Endothelial cell of hepatic sinusoid (primary cell): ENCODE data around the gene HEY2.
"Not testable (repeated sequence)": the region's sequence is repeated elsewhere in the genome, so short reads cannot be mapped to it uniquely, and the experiment has no call there.

Experiments used
- in situ Hi-C: cut with HindIII; loops from 2 replicates; pipeline ENCODE4 v1.10.0; 2017; ENCODE audit warnings: low sequenced_read_pairs

HEY2 gene

DNA sequence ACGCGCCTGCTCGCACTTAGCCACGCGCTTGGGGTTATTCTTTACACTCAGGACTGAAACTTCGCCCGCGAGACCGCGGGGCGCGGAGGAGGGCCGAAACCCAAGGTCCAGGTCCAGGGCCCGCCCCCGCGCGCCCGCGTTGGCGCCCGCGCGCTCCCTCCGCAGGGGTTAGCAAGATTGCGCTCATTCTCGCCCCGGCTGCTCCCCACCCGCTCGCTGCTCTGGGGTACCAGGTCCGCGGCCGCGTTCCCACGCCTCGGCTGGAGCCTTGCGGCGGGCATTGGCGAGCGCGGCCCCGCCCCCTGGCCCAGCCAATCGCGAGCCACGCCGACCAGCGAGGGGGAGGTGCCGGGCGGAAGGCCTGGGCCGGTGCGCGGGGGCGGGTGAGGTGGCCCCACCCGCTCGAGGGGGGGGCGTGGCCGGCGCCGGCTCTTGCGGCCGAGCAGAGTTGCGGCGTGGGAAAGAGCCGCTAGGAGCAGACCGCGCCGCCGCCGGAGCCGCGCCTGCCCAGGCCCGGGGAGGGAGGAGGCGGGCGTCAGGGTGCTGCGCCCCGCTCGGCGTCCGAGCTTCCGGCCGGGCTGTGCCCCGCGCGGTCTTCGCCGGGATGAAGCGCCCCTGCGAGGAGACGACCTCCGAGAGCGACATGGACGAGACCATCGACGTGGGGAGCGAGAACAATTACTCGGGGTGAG is at the start of gene HEY2:
Gene HEY2 (plus strand): TSS at position 460 of the 692 bp plus-strand sequence. CDS start 145 bp downstream, at position 605.
- in situ Hi-C loops = no loop called here

- in situ Hi-C loops = no loop called here
These were observed 48.7 kb upstream of the HEY2 start for GRCh38 chr6:125700581-125701353.

DNA sequence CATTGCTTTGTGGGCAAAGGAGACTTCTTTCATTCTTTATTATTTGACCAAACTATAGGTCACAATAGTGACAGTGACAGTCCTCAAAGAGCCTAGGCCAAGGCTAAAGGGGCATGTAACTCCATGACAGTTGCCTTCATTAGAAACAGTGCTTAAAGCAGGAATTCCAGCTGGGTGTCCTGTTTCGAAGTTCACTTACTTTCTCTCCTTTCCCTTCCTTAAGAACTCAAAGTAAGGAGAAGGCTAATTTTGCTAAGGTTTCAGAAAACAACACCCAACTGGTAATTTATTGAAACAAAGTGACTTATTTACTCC is 48.1 kb upstream of the HEY2 start:
- in situ Hi-C loops = no loop called here

DNA sequence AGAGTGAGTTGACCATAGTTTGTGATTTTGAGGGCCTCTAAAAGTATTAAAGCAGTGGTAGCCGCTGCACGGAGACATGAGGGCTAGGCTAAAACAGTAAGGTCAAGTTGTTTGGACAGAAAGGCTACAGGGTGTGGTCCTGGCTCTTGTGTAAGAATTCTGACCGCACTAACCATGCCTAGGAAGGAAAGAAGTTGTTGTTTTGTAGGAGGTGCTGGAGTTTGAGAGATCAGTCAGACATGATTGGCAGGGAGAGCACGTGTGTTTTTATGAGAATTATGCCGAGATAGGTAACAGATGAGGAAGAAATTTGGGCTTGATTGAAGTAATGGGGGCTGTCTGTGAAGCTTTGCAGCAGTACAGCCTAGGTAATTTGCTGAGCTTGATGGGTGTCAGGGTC is 45.5 kb upstream of the HEY2 start:
- in situ Hi-C loops = not testable (repeated sequence)

DNA sequence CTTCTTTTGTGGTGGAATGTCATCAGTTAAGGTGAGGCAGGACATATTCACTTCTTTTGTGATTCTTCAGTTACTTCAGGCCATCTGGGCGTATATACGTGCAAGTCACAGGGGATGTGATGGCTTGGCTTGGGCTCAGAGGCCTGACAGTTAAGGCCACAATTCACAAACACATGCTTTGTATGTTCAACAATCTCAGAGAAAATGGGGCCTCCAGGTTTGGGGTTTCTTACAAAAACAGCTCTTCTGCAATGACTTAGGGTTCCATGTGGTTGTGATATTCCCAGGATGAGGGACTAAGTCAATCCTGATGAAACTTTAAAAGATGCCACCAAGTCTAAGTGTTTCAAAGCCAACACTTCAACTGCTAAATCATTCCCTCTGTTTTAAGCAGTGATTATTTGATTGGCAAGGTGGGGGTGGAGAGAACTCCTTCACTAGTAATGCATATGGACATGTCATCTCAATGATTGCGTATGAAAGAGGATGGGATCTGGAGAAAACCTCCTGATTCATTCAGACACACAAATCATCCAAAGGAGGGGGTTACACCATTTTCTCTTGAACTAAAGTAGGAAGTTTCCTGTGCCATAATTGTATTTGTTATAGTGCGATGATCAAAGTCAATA is 41.7 kb upstream of the HEY2 start:
- in situ Hi-C loops = no loop called here

DNA sequence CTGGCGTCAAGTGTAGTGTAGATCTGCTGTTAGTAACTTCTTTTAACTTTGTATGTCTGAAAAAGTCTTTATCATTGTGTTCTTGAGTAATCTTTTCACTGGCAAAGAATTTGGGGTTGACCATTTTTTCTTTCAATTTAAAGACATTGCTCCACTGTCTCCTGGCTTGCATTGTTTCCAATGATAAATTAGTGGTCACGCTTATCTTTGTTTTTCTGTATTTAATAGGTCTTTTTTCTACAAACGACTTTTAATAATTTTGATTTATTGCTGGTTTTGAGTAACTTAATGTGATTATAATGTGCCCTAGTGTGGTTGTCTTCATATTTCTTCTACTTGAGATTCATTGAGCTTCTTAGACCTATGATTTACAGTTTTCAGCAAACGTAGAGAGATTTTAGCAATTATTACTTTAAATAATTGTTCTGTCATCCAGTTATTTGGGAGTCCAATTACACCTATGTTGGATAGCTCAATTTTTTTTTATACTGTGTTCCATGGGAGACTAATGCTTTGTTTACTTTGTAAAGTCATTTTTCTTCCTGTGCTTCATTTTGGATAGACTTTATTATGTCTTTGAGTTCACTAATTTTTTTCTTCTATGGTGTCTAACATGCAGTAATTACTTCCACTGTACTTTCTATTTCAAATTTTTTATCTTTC is 38.3 kb upstream of the HEY2 start:
- in situ Hi-C loops = no loop called here

GRCh38 chr6:125714441-125715090 is 34.9 kb upstream of the HEY2 start:
- in situ Hi-C loops = no loop called here

- in situ Hi-C loops = no loop called here
These were observed 32.2 kb upstream of the HEY2 start for GRCh38 chr6:125717120-125717731.

DNA sequence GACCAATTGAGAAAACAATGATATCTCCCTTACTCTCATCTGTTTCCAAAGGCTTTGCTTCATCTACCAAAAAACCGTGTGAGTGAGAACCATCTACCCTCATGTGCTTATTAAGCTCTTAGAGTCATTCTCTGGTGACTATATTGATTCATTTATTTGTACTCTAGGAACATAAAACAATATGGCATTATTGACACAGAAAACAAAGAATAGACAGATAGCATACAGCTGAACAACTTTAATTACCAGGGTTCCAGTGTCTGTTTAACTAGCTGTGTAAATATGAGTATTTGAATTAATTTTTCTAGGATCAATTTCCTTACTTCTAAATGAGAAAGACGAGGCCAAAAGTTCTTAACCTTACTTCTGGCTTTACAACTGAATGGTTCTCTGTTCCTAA is 31.3 kb upstream of the HEY2 start:
- in situ Hi-C loops = no loop called here

DNA sequence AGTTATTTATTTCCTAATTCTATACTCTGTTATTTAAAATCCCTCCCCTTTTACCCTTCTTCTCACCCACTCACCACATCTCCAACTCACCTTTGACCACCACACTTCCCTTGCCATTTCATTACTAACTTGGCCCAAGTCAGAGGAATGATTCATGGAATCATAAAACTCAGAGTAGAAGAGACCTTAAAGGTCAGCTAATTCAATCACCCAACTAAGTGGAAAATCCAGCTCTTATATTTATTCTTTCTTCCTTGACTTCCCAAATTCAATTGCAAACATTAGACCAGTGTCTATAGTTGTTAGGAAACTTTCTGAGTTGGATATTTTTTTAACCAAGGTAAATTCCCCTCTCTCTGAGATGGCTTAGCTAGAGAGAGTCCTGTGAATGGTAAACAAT is 26.5 kb upstream of the HEY2 start:
- in situ Hi-C loops = no loop called here

- in situ Hi-C loops = no loop called here
These were observed 22.2 kb upstream of the HEY2 start for GRCh38 chr6:125727216-125727615.

DNA sequence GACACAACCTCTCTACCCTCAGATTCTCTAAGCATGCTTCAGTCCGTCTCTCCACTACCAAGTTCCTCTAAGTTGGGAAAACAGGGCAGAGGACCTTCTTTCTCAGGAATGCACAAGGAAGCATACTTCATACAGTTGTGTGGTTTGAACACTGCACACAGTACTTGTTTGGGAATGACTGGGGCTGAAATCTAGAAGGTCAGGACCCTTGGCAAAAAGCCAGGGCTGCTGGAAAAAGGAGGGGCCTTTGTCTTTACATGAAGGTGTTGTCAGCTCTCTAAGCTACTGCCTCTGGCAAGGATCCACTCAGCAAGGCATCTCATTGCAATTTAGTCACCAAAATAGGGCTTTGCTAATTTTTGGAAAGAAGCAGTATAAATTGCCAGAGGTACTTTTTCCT is 20.7 kb upstream of the HEY2 start:
- in situ Hi-C loops = no loop called here

DNA sequence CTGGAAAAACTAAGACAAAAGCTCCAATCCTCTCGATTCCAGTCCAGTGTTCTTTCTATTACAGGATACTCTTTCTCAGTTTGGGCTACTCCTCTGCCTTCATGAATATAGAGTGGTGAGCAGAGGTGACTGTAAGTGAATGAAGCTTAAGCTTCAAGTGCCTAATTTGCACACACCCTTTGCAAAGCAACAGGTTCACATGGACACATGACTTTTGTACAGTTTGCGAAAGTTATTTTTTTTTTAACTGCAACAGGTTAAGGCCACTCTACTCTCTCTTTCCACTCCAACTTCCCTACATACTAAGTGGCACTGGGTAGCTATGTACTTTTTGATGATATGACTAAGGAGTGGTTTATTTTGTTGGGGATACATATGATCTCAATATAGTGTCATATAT is 19.4 kb upstream of the HEY2 start:
- in situ Hi-C loops = no loop called here

GRCh38 chr6:125732398-125732797 is 17.0 kb upstream of the HEY2 start:
- in situ Hi-C loops = no loop called here

DNA sequence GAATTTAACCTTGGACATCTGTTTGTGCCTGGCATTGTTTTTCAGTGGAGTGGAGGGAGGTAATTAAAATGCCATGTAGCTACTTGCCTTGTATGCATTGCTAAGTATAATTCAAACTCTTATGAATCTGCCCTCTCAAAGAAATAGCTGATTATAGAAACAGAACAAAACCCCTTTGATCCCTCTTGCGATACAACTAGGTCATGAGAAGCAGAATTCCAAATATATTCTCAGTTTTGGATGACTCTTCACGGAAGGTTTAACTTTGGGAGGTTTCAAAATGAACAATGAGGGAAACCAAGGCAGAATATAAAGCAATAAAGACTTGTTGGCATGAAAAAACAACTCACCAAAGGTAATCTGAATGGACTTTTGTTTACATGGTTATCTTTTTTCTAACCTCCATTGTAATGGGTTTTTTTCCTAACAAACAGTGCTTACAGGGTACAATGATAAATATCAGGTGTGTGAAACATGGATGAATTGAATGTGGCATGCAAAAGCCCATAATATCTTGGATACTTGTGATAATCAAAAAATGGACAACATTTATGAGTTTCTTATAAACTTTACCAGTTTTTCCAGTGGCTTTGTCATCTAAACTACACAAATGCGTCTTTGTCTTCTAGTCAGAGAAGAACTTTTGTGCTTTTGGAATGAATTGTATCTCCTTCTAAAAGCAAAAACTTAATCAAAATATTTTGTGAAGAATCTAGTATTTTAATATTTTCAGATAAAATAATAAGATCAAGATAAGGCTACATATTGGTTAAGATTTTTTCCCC is 15.7 kb upstream of the HEY2 start:
- in situ Hi-C loops = no loop called here

DNA sequence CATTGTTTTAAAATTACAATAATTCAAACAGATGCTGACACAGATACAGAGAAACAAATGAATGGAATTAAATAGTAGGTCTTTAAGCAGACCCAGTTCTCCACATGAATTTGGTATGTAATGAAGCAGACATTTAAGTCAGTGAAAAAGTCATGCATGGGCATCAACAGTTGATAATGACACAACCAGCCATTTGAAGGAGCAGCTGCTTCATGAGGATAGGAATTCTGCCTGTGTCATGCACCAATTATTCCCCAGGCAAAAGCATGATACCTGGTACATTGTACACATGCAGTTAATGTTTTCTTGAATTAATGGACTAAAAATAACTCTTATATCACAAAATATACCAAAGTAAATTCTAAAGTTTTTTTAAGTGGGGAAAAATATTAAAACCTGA is 11.2 kb upstream of the HEY2 start:
- in situ Hi-C loops = no loop called here

DNA sequence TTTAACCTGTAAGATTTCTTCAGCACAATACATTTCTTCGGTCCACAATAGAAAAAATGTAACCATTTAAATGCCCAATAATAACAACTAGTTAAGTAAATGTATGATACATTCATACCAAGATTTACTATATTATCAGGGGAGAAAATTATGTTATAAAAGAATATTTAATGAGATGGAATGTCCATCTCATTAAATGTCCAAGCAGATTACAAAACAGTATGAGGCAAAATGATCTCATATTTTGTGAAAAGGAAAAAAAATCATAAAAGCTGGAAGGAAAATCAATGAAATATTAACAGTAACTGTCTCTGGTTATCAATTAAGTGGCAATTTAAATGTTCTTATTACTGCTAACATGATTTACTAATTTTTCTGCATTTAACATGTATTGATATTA is 10.1 kb upstream of the HEY2 start:
- in situ Hi-C loops = no loop called here

- in situ Hi-C loops = no loop called here
These were observed 8.1 kb upstream of the HEY2 start for GRCh38 chr6:125741336-125741735.

DNA sequence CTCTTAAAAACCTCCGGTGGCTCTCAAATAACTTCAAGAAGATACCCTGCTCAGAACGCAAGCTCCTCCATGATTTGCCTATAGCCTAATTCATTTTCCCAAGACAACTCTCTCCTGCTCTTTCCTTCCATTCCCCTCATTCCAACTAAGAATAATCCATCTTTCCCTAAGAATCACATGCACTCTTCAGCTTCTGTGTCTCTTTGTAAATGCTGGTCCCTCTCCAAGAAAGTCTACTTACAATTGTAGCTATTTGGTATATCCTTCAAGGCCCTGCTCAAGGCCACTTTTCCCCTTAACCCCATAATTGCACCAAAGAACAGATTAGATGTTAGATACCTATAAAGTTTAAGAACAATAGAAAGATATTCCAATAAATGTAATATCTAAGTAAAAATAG is 7.4 kb upstream of the HEY2 start:
- in situ Hi-C loops = no loop called here
